Tibial artery (tissue), 4 donors: ENCODE results near the gene NOTCH1.

Source experiments
- DNase-seq, 2 donors: peaks; one replicate each; pipeline ENCODE4 v3.0.0-alpha.2; 2019
- H3K27ac ChIP-seq, 2 donors: fragments of 200-600 bp; sonication (generic) in 1 of 2; 1 replicate in 1 of 2; 2 replicates in 1 of 2; pipeline ENCODE4 v1.5.1; 2018 to 2019; ENCODE audit warnings: mild to moderate bottlenecking in 1 of 2
- H3K27me3 ChIP-seq, 2 donors: fragments of 200-600 bp; sonication (generic) in 1 of 2; one replicate each; pipeline versions ENCODE4 v1.5.1 to v1.6.0; 2016 to 2019
- H3K36me3 ChIP-seq, 3 donors: fragments of 200-600 bp; sonication (generic) in 2 of 3; one replicate each; pipeline ENCODE4 v1.5.1; 2016 to 2019; ENCODE audit warnings: mild to moderate bottlenecking in 2 of 3
- H3K4me1 ChIP-seq, 4 donors: fragments of 200-600 bp; sonication (generic) in 2 of 4; 1 replicate in 3 of 4; 2 replicates in 1 of 4; pipeline ENCODE4 v1.5.1; 2016 to 2019
- H3K4me3 ChIP-seq, 2 donors: fragments of 200-600 bp; sonication (generic) in 1 of 2; 1 replicate in 1 of 2; 2 replicates in 1 of 2; pipeline ENCODE4 v1.5.1; 2018 to 2019; ENCODE audit warnings: mild to moderate bottlenecking in 2 of 2
- H3K9me3 ChIP-seq, 3 donors: fragments of 200-600 bp; sonication (generic) in 1 of 3; one replicate each; pipeline ENCODE4 v1.5.1; 2016 to 2019
- intact Hi-C: fragments of 100-400 bp; cut with DNase I; formaldehyde crosslinking; loops from one replicate; pipeline ENCODE4 v1.15.0; 2023; ENCODE audit warnings: low total_unique reads
- TF ChIP-seq, protein P1 (sequence below), 2 experiments: fragments of 200-600 bp in 1 of 2; fragments of 450-650 bp in 1 of 2; IDR thresholded peaks; one replicate each; pipeline ENCODE4 v1.5.1; 2017 to 2019; ENCODE audit warnings: antibody characterized with exemption in 2 of 2, mild to moderate bottlenecking in 1 of 2, moderate library complexity in 1 of 2

NOTCH1 gene

DNA sequence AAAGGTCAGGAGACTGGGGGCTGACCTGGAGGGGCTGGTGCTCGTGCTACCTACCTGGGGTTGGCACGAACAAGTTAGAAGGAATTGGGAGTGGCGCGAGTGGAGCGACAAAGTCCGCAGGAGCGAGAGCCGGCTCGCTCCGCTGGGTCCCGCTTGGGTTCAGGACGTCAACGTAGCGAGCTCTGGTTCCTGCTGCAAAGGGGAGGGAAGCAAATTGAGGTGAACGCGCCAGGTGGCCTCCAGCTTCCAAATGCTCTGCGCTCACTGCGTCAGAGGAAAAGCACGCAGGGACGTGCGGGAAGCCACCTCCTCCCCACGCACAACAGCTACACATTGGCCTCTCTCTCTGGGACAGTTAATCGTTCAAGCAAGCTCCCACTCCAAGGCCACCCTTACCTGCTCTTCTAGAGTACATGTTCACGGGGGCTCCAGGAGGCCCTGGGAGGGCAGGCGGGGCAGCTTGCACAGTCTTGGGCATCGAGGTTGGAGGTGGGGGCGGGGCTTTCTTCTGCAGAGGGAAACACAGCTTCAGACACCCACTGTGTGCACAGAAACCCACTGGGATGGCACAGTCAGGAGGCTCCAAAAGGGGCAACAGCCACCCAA, 98.6 kb downstream of the NOTCH1 start:
- TF ChIP-seq, protein P1, sequence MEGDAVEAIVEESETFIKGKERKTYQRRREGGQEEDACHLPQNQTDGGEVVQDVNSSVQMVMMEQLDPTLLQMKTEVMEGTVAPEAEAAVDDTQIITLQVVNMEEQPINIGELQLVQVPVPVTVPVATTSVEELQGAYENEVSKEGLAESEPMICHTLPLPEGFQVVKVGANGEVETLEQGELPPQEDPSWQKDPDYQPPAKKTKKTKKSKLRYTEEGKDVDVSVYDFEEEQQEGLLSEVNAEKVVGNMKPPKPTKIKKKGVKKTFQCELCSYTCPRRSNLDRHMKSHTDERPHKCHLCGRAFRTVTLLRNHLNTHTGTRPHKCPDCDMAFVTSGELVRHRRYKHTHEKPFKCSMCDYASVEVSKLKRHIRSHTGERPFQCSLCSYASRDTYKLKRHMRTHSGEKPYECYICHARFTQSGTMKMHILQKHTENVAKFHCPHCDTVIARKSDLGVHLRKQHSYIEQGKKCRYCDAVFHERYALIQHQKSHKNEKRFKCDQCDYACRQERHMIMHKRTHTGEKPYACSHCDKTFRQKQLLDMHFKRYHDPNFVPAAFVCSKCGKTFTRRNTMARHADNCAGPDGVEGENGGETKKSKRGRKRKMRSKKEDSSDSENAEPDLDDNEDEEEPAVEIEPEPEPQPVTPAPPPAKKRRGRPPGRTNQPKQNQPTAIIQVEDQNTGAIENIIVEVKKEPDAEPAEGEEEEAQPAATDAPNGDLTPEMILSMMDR (IDR thresholded peaks at IDR 0.05), result no peak
- H3K4me3 ChIP-seq, result no peak overlapping the region
- no peak for DNase-seq
- no peaks in the 10 kb centered on the region for H3K27me3 ChIP-seq
- H3K27ac ChIP-seq, result no peak overlapping the region
- no peaks in the 10 kb centered on the region for H3K9me3 ChIP-seq
- H3K36me3 ChIP-seq, result peaks cover 86 to 100% (median 97%) of the 10 kb centered on the region in 3 donors
- no peaks in the 10 kb centered on the region for H3K4me1 ChIP-seq
- intact Hi-C loops, result no loop called here

DNA sequence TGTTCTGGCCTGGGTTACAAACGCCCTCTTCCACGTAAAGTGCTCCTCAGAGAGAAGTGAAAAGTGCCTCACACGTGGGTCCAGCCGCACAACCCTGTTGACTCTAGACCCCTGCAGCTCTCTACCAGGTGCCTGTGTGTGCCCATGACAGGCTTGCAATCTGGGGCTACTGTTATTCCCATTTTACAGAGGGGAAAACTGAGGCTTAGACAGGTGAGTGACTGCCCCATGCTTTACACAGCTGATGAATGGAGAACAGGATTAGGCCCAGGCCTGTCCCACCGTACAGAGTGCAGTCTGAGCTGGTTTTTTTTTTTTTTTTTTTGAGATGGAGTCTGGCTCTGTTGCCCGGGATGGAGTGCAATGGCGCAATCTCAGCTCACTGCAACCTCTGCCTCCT, 100.0 kb downstream of the NOTCH1 start:
- H3K27me3 ChIP-seq, result no peaks in the 10 kb centered on the region
- TF ChIP-seq, protein P1 (IDR thresholded peaks at IDR 0.05), result no peak
- no peak for DNase-seq
- peaks cover 86 to 100% (median 99%) of the 10 kb centered on the region in 3 donors for H3K36me3 ChIP-seq
- H3K9me3 ChIP-seq, result no peaks in the 10 kb centered on the region
- H3K4me1 ChIP-seq, result no peaks in the 10 kb centered on the region
- no peak overlapping the region for H3K4me3 ChIP-seq
- intact Hi-C loops, result no loop called here
- H3K27ac ChIP-seq, result no peak overlapping the region
